IMR-90 (cell line): ENCODE results near the gene NKX1-1. TPM values are rescaled to one million over a fixed set of nuclear protein-coding genes. Genes with fewer than 3 reads are reported as not detected.

Experiments used
- ATAC-seq: fragments of 200-7000 bp; cut with Tn5 transposase; 2 replicates; pipeline ENCODE4 v1.9.1; 2020; ENCODE audit warnings: low read depth, mild to moderate bottlenecking, moderate library complexity
- BruUV-seq: library from RNA; stranded (reverse); fragments of 400-500 nt; replicated peaks from 2 replicates; lab custom pipeline; 2021; lab: Mats Ljungman, UMichigan
- CTCF ChIA-PET: fragments of 300-600 bp; formaldehyde crosslinking; extraction: SDS; loops from one replicate; lab custom pipeline; 2021; ENCODE audit warnings: antibody characterized with exemption; lab: Yijun Ruan, JAX
- POLR2A ChIA-PET: fragments of 300-600 bp; sonication (Branson Sonifier 250); formaldehyde crosslinking; loops from one replicate; lab custom pipeline; 2022; ENCODE audit warnings: antibody characterized with exemption; ENCODE audit not compliant: unreplicated experiment; lab: Charles Lee
- DNase-seq: peaks from one replicate; pipeline ENCODE4 v3.0.0; 2013
- H2AFZ ChIP-seq: replicated peaks from 2 replicates; pipeline ENCODE3; 2013; ENCODE audit warnings: low read length, mild to moderate bottlenecking; ENCODE audit not compliant: poor library complexity
- H2AK5ac ChIP-seq: 2 replicates; pipeline ENCODE4 v1.6.1; 2013; ENCODE audit warnings: low read depth, low read length, inconsistent platforms
- H2AK9ac ChIP-seq: replicated peaks from 2 replicates; pipeline ENCODE3; 2013; ENCODE audit warnings: mild to moderate bottlenecking, low read depth, low read length, moderate library complexity; ENCODE audit not compliant: poor library complexity
- H2BK120ac ChIP-seq: 2 replicates; pipeline ENCODE4 v1.6.1; 2013; ENCODE audit warnings: low read depth, low read length, inconsistent platforms
- H2BK15ac ChIP-seq: 3 replicates; pipeline ENCODE4 v1.6.1; 2013; ENCODE audit warnings: low read depth, low read length, inconsistent platforms
- H2BK20ac ChIP-seq: 2 replicates; pipeline ENCODE4 v1.6.1; 2013; ENCODE audit warnings: low read depth, mild to moderate bottlenecking, inconsistent platforms, low read length, moderate library complexity
- H2BK5ac ChIP-seq: 2 replicates; pipeline ENCODE4 v1.6.1; 2013; ENCODE audit warnings: mild to moderate bottlenecking, low read depth, low read length, inconsistent platforms; ENCODE audit not compliant: poor library complexity, severe bottlenecking
- H3K14ac ChIP-seq: replicated peaks from 2 replicates; pipeline ENCODE4 v1.6.1; 2013; ENCODE audit warnings: low read depth, low read length, inconsistent platforms
- H3K18ac ChIP-seq: 2 replicates; pipeline ENCODE4 v1.6.1; 2013; ENCODE audit warnings: low read depth, low read length, control low read depth
- H3K23ac ChIP-seq: 2 replicates; pipeline ENCODE4 v1.6.1; 2013; ENCODE audit warnings: low read depth, low read length, inconsistent platforms
- H3K27ac ChIP-seq: 2 replicates; pipeline ENCODE4 v1.5.1; 2013; ENCODE audit warnings: mild to moderate bottlenecking, control low read depth, low read length; ENCODE audit not compliant: insufficient read depth
- H3K27me3 ChIP-seq: 2 replicates; pipeline ENCODE4 v1.6.1; 2013; ENCODE audit warnings: low read length; ENCODE audit not compliant: control insufficient read depth, insufficient read depth
- H3K36me3 ChIP-seq: 2 replicates; pipeline ENCODE4 v1.6.1; 2013; ENCODE audit warnings: low read length, mixed read lengths; ENCODE audit not compliant: control insufficient read depth, insufficient read depth
- H3K4ac ChIP-seq: 2 replicates; pipeline ENCODE4 v1.6.1; 2013; ENCODE audit warnings: low read depth, low read length, inconsistent platforms
- H3K4me1 ChIP-seq: 2 replicates; pipeline ENCODE4 v1.6.1; 2013; ENCODE audit warnings: low read length, mixed read lengths; ENCODE audit not compliant: control insufficient read depth, insufficient read depth
- H3K4me2 ChIP-seq: 2 replicates; pipeline ENCODE4 v1.6.1; 2013; ENCODE audit warnings: low read depth, mild to moderate bottlenecking, control low read depth, low read length, moderate library complexity
- H3K4me3 ChIP-seq: 2 replicates; pipeline ENCODE4 v1.5.1; 2013; ENCODE audit warnings: low read depth, mild to moderate bottlenecking, control low read depth, low read length, moderate library complexity; ENCODE audit not compliant: insufficient read depth
- H3K56ac ChIP-seq: 2 replicates; pipeline ENCODE4 v1.6.1; 2013; ENCODE audit warnings: low read length, inconsistent platforms; ENCODE audit not compliant: insufficient read depth; ENCODE audit errors: extremely low read depth
- H3K79me1 ChIP-seq, 2 experiments: 2 replicates each; pipeline ENCODE4 v1.6.1; 2013; ENCODE audit warnings: low read length in 2 of 2, inconsistent platforms in 1 of 2, low read depth in 1 of 2
- H3K9ac ChIP-seq: 2 replicates; pipeline ENCODE4 v1.6.1; 2013; ENCODE audit warnings: low read depth, low read length, control low read depth
- H3K9me1 ChIP-seq: 2 replicates; pipeline ENCODE4 v1.6.1; 2013; ENCODE audit warnings: low read length, inconsistent platforms; ENCODE audit not compliant: insufficient read depth
- H3K9me3 ChIP-seq: 2 replicates; pipeline ENCODE4 v1.6.1; 2013; ENCODE audit warnings: low read length; ENCODE audit not compliant: control insufficient read depth, insufficient read depth
- H4K20me1 ChIP-seq: 2 replicates; pipeline ENCODE4 v1.6.1; 2013; ENCODE audit warnings: low read length, inconsistent platforms; ENCODE audit not compliant: insufficient read depth
- H4K5ac ChIP-seq: 2 replicates; pipeline ENCODE4 v1.6.1; 2013; ENCODE audit warnings: mild to moderate bottlenecking, low read depth, low read length, control low read depth
- H4K8ac ChIP-seq, 2 experiments: 2 replicates each; pipeline ENCODE4 v1.6.1; 2013; ENCODE audit warnings: low read depth in 2 of 2, low read length in 2 of 2, control low read depth in 1 of 2, inconsistent platforms in 1 of 2
- H4K91ac ChIP-seq: 2 replicates; pipeline ENCODE4 v1.6.1; 2013; ENCODE audit warnings: low read depth, low read length, inconsistent platforms; ENCODE audit not compliant: insufficient read depth
- BHLHE40 ChIP-seq: fragments of 150-350 bp; IDR thresholded peaks from 2 replicates; pipeline ENCODE4 v1.6.1; 2016; ENCODE audit warnings: mild to moderate bottlenecking, low read depth, low read length
- CEBPB ChIP-seq: IDR thresholded peaks from 2 replicates; pipeline ENCODE4 v1.6.1; 2012; ENCODE audit warnings: low read depth, low read length, improper control_type of control experiment
- CHD1 ChIP-seq: IDR thresholded peaks from 2 replicates; pipeline ENCODE4 v1.6.1; 2012; ENCODE audit warnings: low read depth, low read length, improper control_type of control experiment
- FOS ChIP-seq: fragments of 150-350 bp; IDR thresholded peaks from 2 replicates; pipeline ENCODE4 v1.6.1; 2016; ENCODE audit warnings: low read depth, low read length
- MAFK ChIP-seq: IDR thresholded peaks from 2 replicates; pipeline ENCODE4 v1.6.1; 2012; ENCODE audit warnings: low read depth, low read length, improper control_type of control experiment
- MAZ ChIP-seq: IDR thresholded peaks from 2 replicates; pipeline ENCODE4 v1.6.1; 2012; ENCODE audit warnings: low read depth, mild to moderate bottlenecking, low read length, improper control_type of control experiment, moderate library complexity, borderline replicate concordance
- MXI1 ChIP-seq: IDR thresholded peaks from 2 replicates; pipeline ENCODE4 v1.6.1; 2012; ENCODE audit warnings: low read depth, mild to moderate bottlenecking, low read length, moderate library complexity, borderline replicate concordance
- NFE2L2 ChIP-seq: fragments of 150-350 bp; IDR thresholded peaks from 2 replicates; pipeline ENCODE4 v1.6.1; 2016; ENCODE audit warnings: low read depth, mild to moderate bottlenecking, low read length
- POLR2A ChIP-seq: IDR thresholded peaks from 2 replicates; pipeline ENCODE4 v1.6.1; 2012; ENCODE audit warnings: mild to moderate bottlenecking, low read depth, low read length
- RAD21 ChIP-seq: IDR thresholded peaks from 2 replicates; pipeline ENCODE4 v1.6.1; 2012; ENCODE audit warnings: low read length, improper control_type of control experiment
- RCOR1 ChIP-seq: IDR thresholded peaks from 2 replicates; pipeline ENCODE4 v1.6.1; 2012; ENCODE audit warnings: mild to moderate bottlenecking, low read length, improper control_type of control experiment; ENCODE audit not compliant: insufficient replicate concordance
- RFX5 ChIP-seq: IDR thresholded peaks from 2 replicates; pipeline ENCODE4 v1.8.0; 2012; ENCODE audit warnings: low read depth, mild to moderate bottlenecking, low read length, moderate library complexity
- SMC3 ChIP-seq: fragments of 150-350 bp; IDR thresholded peaks from 2 replicates; pipeline ENCODE4 v1.6.1; 2016; ENCODE audit warnings: low read depth, mild to moderate bottlenecking, antibody characterized with exemption, low read length, moderate library complexity
- WGBS, 2 experiments: methylation state at CpG; one replicate each; pipeline versions ENCODE4 v1.1.5 to v1.1.7; 2013; ENCODE audit warnings: missing lambda C conversion rate in 2 of 2; ENCODE audit not compliant: insufficient read length in 1 of 2; ENCODE audit errors: extremely low coverage in 2 of 2; 5-methylcytosine and 5-hydroxymethylcytosine counted together
- dilution Hi-C: fragments of 300-500 bp; cut with HindIII; formaldehyde crosslinking; loops from one replicate; pipeline ENCODE4 v1.14.3; 2018; ENCODE audit warnings: low sequenced_read_pairs; ENCODE audit not compliant: unreplicated experiment
- in situ Hi-C: fragments of 300-500 bp; cut with MboI; formaldehyde crosslinking; loops from 3 replicates; pipeline ENCODE4 v1.14.3; 2019; ENCODE audit warnings: low sequenced_read_pairs, inconsistent platforms, mixed read lengths
- intact Hi-C: fragments of 100-400 bp; cut with micrococcal nuclease; formaldehyde crosslinking; loops from 2 replicates; pipeline ENCODE4 v1.10.0; 2022
- polyA plus RNA-seq, 3 experiments: library from polyadenylated mRNA; depleted of rRNA; stranded (reverse); fragments of >200 nt; gene quantifications; 2 replicates each; pipeline ENCODE4 v1.2.3, GENCODE V29; 2012; ENCODE audit warnings: low replicate concordance in 1 of 3
- total RNA-seq: library from RNA; depleted of rRNA; stranded (reverse); fragments of >200 nt; gene quantifications from 2 replicates; pipeline ENCODE4 v1.2.3, GENCODE V29; 2012
- TF ChIP-seq, protein P1 (sequence below): fragments of 150-350 bp; IDR thresholded peaks from 2 replicates; pipeline ENCODE4 v1.6.1; 2016; ENCODE audit warnings: low read depth, mild to moderate bottlenecking, low read length, moderate library complexity, borderline replicate concordance
- TF ChIP-seq, protein P2 (sequence below): fragments of 150-350 bp; IDR thresholded peaks from 2 replicates; pipeline ENCODE4 v1.6.1; 2017; ENCODE audit warnings: mild to moderate bottlenecking, antibody characterized with exemption, low read length, low read depth
- TF ChIP-seq, protein P3 (sequence below): conservative IDR thresholded peaks from 2 replicates; pipeline ENCODE4 v1.5.1; 2012; ENCODE audit warnings: mild to moderate bottlenecking, low read depth, low read length, improper control_type of control experiment

NKX1-1 gene
- total and polyA plus RNA-seq, 2 of the 4 experiments (the other 2 are of a cell fraction) = not detected

DNA sequence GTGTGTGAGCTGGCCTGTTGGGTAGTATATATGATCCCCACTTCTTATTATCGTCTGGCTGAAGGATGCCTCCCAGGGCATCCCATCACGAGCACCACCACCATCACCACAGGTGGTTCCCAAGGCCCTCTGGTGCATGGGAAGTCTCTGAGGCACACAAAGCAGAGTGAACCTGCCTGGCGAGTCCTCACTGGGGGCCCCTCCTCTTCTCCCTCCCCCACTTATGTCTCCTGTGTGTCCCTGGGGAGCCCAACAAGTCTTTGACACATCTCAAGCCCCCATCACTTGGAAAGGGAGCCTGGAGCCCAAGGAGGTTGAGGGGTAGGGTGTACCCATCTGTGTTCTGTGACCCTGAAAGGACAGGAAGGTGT, 45.5 kb upstream of the NKX1-1 start:
- intact Hi-C loops (no loop called here), in situ Hi-C loops (no loop called here), dilution Hi-C loops (no loop called here)
- Histone ChIP-seq H4K20me1 (no peaks in the 10 kb centered on the region), H3K4me1 (no peaks in the 10 kb centered on the region), H3K14ac (no peak overlapping the region), H2BK120ac (no peak overlapping the region), H3K79me1 (no peaks in the 10 kb centered on the region), H3K4me3 (no peak overlapping the region), H3K4me2 (no peak overlapping the region), H2AFZ (no peak overlapping the region), H3K4ac (no peak overlapping the region), H3K36me3 (no peaks in the 10 kb centered on the region), H3K56ac (no peak overlapping the region), H3K9me3 (peaks cover 3% of the 10 kb centered on the region; the same call in 1 of the 2 replicates), H2BK5ac (no peak overlapping the region), H4K5ac (no peak overlapping the region), H3K9me1 (no peaks in the 10 kb centered on the region), H2AK5ac (no peak overlapping the region), H2BK20ac (no peak overlapping the region), H4K8ac (no peak overlapping the region), H3K9ac (no peak overlapping the region), H2BK15ac (no peak overlapping the region), H3K27me3 (peaks cover 3% of the 10 kb centered on the region), H3K27ac (no peak overlapping the region), H4K91ac (no peak overlapping the region), H3K23ac (no peak overlapping the region), H3K18ac (no peak overlapping the region), H2AK9ac (no peak overlapping the region)
- ATAC-seq (no peak), DNase-seq (no peak)
- TF ChIP-seq RAD21 (no peak), MAFK (no peak), MAZ (no peak), RCOR1 (no peak), BHLHE40 (no peak), POLR2A (no peak), CEBPB (no peak), FOS (no peak), RFX5 (no peak), SMC3 (no peak), NFE2L2 (no peak), CHD1 (no peak), MXI1 (no peak)
- TF ChIP-seq, protein P1, sequence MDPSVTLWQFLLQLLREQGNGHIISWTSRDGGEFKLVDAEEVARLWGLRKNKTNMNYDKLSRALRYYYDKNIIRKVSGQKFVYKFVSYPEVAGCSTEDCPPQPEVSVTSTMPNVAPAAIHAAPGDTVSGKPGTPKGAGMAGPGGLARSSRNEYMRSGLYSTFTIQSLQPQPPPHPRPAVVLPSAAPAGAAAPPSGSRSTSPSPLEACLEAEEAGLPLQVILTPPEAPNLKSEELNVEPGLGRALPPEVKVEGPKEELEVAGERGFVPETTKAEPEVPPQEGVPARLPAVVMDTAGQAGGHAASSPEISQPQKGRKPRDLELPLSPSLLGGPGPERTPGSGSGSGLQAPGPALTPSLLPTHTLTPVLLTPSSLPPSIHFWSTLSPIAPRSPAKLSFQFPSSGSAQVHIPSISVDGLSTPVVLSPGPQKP = no peak
- TF ChIP-seq, protein P2, sequence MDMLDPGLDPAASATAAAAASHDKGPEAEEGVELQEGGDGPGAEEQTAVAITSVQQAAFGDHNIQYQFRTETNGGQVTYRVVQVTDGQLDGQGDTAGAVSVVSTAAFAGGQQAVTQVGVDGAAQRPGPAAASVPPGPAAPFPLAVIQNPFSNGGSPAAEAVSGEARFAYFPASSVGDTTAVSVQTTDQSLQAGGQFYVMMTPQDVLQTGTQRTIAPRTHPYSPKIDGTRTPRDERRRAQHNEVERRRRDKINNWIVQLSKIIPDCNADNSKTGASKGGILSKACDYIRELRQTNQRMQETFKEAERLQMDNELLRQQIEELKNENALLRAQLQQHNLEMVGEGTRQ = no peak
- TF ChIP-seq, protein P3, sequence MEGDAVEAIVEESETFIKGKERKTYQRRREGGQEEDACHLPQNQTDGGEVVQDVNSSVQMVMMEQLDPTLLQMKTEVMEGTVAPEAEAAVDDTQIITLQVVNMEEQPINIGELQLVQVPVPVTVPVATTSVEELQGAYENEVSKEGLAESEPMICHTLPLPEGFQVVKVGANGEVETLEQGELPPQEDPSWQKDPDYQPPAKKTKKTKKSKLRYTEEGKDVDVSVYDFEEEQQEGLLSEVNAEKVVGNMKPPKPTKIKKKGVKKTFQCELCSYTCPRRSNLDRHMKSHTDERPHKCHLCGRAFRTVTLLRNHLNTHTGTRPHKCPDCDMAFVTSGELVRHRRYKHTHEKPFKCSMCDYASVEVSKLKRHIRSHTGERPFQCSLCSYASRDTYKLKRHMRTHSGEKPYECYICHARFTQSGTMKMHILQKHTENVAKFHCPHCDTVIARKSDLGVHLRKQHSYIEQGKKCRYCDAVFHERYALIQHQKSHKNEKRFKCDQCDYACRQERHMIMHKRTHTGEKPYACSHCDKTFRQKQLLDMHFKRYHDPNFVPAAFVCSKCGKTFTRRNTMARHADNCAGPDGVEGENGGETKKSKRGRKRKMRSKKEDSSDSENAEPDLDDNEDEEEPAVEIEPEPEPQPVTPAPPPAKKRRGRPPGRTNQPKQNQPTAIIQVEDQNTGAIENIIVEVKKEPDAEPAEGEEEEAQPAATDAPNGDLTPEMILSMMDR = no peak
- BruUV-seq = no TSS peak
- CTCF ChIA-PET = no interaction called here
- no CpG with 5 or more reads among the region's 3 CpGs for WGBS, 2 experiments
- POLR2A ChIA-PET = no interaction called here
